Activated CD4-positive, alpha-beta memory T cell treated with anti-CD3 and anti-CD28 coated beads for 36 hours (primary cell): ENCODE data around the gene RAP1A. TPM values are rescaled to one million over a fixed set of nuclear protein-coding genes. Genes with fewer than 3 reads are reported as not detected.

Source experiments
- CTCF ChIA-PET: fragments of 350-600 bp; sonication (Branson Sonifier 250); formaldehyde crosslinking; loops from one replicate; lab custom pipeline; 2021; ENCODE audit warnings: antibody characterized with exemption, inconsistent platforms; lab: Charles Lee
- POLR2A ChIA-PET: fragments of 350-600 bp; sonication (Branson Sonifier 250); formaldehyde crosslinking; loops from one replicate; lab custom pipeline; 2021; ENCODE audit warnings: antibody characterized with exemption; lab: Charles Lee
- DNase-seq: peaks from one replicate; pipeline ENCODE4 v3.0.0-alpha.2; 2020
- H3K27ac Mint-ChIP-seq: one replicate; pipeline ENCODE4 v1.8.0; 2021; ENCODE audit warnings: mixed read lengths
- H3K27me3 Mint-ChIP-seq: one replicate; pipeline ENCODE4 v1.8.0; 2021; ENCODE audit warnings: mixed read lengths
- H3K36me3 Mint-ChIP-seq: one replicate; pipeline ENCODE4 v1.8.0; 2021; ENCODE audit warnings: mixed read lengths
- H3K4me1 Mint-ChIP-seq: one replicate; pipeline ENCODE4 v1.8.0; 2021; ENCODE audit warnings: low read depth, mixed read lengths
- H3K4me3 Mint-ChIP-seq: one replicate; pipeline ENCODE4 v1.8.0; 2021; ENCODE audit warnings: mild to moderate bottlenecking, mixed read lengths
- H3K9me3 Mint-ChIP-seq: one replicate; pipeline ENCODE4 v1.8.0; 2021; ENCODE audit warnings: mixed read lengths
- intact Hi-C: fragments of 100-400 bp; cut with micrococcal nuclease; formaldehyde crosslinking; loops from one replicate; pipeline ENCODE4 v1.15.1; 2023
- total RNA-seq, 2 experiments: library from RNA; stranded (reverse); gene quantifications; one replicate each; pipeline ENCODE4 v1.2.3, GENCODE V29; 2021

RAP1A gene
- total RNA-seq, 2 experiments from 2014 or later: 292 to 294 TPM

GRCh38 chr1:111758373-111758772 is 138.8 kb downstream of the RAP1A start:
- Mint-ChIP-seq H3K36me3 (peaks cover 32% of the 10 kb centered on the region), H3K27ac (no peak overlapping the region), H3K27me3 (no peaks in the 10 kb centered on the region), H3K4me3 (no peak overlapping the region), H3K4me1 (peaks cover 40% of the 10 kb centered on the region), H3K9me3 (no peaks in the 10 kb centered on the region)
- DNase-seq: no peak
- intact Hi-C loops: loop anchor here (5.0 kb wide), 5 partner anchors 106 to 876 kb away; partner anchors contain the start of genes DENND2D and RAP1A
- CTCF ChIA-PET: interaction anchor here (1.0 kb wide), 2 partner anchors 10 to 250 kb away, joined by 4 read pairs; no protein-coding TSS in a partner anchor
- POLR2A ChIA-PET: no interaction called here

- POLR2A ChIA-PET: no interaction called here
- intact Hi-C loops: no loop called here
Measured at GRCh38 chr1:111761717-111762116, 142.1 kb downstream of the RAP1A start.

GRCh38 chr1:111762332-111762731 is 142.7 kb downstream of the RAP1A start:
- intact Hi-C loops: no loop called here
- H3K36me3 Mint-ChIP-seq: peaks cover 56% of the 10 kb centered on the region
- H3K27me3 Mint-ChIP-seq: no peaks in the 10 kb centered on the region
- no peak overlapping the region for H3K4me3 Mint-ChIP-seq
- H3K4me1 Mint-ChIP-seq: peaks cover 26% of the 10 kb centered on the region
- no peak overlapping the region for H3K27ac Mint-ChIP-seq
- ChIA-PET POLR2A (no interaction called here), CTCF (interaction anchor here (0.6 kb wide), 1 partner anchor 254 kb away, joined by 3 read pairs; no protein-coding TSS in a partner anchor)
- no peak for DNase-seq
- no peaks in the 10 kb centered on the region for H3K9me3 Mint-ChIP-seq

More at GRCh38 chr1:111761717-111762116, 142.1 kb downstream of the RAP1A start:
- no peak overlapping the region for H3K4me3 Mint-ChIP-seq
- H3K27me3 Mint-ChIP-seq: no peaks in the 10 kb centered on the region
- peaks cover 52% of the 10 kb centered on the region for H3K36me3 Mint-ChIP-seq
- CTCF ChIA-PET: interaction anchor here (1.0 kb wide), 1 partner anchor 10 kb away, joined by 3 read pairs; no protein-coding TSS in a partner anchor
- no peaks in the 10 kb centered on the region for H3K9me3 Mint-ChIP-seq
- peaks cover 32% of the 10 kb centered on the region for H3K4me1 Mint-ChIP-seq
- no peak for DNase-seq
- H3K27ac Mint-ChIP-seq: no peak overlapping the region

Other genes starting within 250 kb of the RAP1A start
- gene OVGP1, start 192.1 kb upstream of the RAP1A start, total RNA-seq: 1 to 10 TPM; 1.1 to 1.9 TPM
- gene WDR77, start 170.5 kb upstream of the RAP1A start, total RNA-seq: 10 to 100 TPM; 44.6 to 48.4 TPM
- 100 to 1,000 TPM; 300 to 302 TPM for gene ATP5PB, start 170.3 kb upstream of the RAP1A start, total RNA-seq
- gene C1orf162, start 145.8 kb upstream of the RAP1A start, total RNA-seq: 1 to 10 TPM; 3.9 to 5.1 TPM
- under 1 TPM in 1 of 2 experiments, not detected in 1; 0.14 TPM for gene ADORA3, start 116.2 kb upstream of the RAP1A start, total RNA-seq
- gene TMIGD3, start 116.2 kb upstream of the RAP1A start, total RNA-seq: under 1 TPM in 1 of 2 experiments, not detected in 1; 0.24 TPM
- 1 to 10 TPM; 1.4 to 2.3 TPM for gene INKA2, start 119.6 kb downstream of the RAP1A start, total RNA-seq
- gene DDX20, start 136.1 kb downstream of the RAP1A start, total RNA-seq: 10 to 100 TPM; 14.2 to 15.9 TPM